Activated CD8-positive, alpha-beta memory T cell treated with anti-CD3 and anti-CD28 coated beads, Interleukin-2, amount 50 U/mL, for 1 hour (primary cell): ENCODE measurements around the gene TCF12.
"Not testable (repeated sequence)": the region's sequence is repeated elsewhere in the genome, so short reads cannot be mapped to it uniquely, and the experiment has no call there.

Experiments
- DNase-seq: peaks from one replicate; pipeline ENCODE4 v3.0.0-alpha.2; 2020; ENCODE audit errors: extremely low read depth

Gene TCF12

DNA sequence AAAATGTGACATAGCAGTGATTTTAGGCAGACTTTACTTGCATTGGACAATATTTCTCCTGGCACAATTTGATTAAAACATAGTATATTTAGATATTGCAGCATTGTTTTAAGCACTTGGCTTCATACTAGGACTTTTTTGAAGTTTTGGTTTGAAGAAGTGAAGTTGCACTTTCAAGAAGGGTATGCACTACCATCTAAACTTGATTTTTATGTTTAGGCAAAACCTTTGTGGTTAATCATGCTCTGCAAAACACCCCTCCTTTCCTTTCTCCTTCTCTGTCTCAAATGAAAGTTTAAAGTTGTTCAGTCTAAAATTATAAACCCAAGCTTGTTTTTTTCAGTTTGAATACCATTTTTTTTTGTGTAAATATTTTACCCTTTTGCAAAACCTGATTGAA is 173.8 kb downstream of the TCF12 start:
- no peak for DNase-seq

- no peak for DNase-seq
Measured at GRCh38 chr15:57094321-57095257, 176.1 kb downstream of the TCF12 start.

DNA sequence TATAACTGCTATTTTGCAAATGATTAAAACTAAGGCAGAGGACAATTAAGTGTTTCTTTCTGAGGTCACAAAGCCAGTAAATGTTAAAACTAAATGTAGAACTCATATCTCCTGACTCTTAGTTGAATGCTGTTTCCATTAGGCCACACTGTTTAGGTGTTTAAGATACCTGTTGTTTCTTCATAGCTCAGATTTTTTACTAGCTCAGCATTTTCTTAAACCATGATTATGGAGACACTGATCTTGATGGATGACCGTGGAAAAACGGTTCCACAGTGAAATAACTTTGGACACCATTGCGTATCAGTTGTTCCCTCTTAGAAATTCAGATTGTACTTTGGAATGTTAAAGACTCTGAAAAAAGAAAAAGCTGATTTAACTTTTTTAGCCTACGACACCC is 177.5 kb downstream of the TCF12 start:
- DNase-seq: no peak

- no peak for DNase-seq
Measured at GRCh38 chr15:57097246-57097645, 178.8 kb downstream of the TCF12 start.

- not testable (repeated sequence) for DNase-seq
Measured at GRCh38 chr15:57097919-57098543, 179.6 kb downstream of the TCF12 start.

DNA sequence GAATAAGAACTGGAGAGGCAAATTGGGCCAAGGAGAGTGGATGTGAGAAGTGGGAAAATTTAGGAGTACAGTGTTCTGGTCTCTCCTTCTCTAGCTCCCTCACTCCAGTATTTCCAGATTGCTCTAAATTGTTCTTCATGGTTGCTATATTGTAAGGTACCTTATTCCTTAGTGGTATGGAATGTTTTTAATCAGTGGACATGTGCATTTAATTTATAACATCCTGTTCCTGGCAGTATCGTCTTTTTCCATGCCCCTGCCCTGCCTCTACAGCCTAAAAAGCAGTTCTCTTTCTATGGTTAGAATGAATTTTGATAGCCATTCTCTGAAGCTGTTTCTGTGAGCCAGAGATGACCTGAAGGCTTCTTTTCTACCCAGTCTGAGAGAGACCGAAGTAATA is 180.5 kb downstream of the TCF12 start:
- DNase-seq: no peak

GRCh38 chr15:57100136-57100539 is 181.7 kb downstream of the TCF12 start:
- no peak for DNase-seq

DNA sequence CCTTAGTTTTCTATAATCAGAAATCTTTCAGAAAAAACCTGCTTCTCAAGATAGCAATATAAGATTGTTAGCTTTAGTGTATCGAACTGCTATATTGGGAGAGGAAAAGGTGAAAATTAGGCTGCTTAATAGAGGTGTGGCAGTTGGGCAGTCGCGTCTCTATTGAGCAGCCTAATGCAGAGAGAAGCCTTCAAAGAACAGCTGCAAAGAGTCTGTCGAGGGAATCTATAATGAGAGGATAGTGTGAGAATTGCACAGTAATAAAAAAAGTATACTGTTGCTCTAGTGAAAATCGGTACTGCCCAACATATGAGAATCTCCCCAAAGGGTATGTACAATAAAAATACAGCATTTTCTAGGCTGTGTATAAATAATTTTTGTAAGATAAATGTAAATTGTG is 184.4 kb downstream of the TCF12 start:
- no peak for DNase-seq

DNA sequence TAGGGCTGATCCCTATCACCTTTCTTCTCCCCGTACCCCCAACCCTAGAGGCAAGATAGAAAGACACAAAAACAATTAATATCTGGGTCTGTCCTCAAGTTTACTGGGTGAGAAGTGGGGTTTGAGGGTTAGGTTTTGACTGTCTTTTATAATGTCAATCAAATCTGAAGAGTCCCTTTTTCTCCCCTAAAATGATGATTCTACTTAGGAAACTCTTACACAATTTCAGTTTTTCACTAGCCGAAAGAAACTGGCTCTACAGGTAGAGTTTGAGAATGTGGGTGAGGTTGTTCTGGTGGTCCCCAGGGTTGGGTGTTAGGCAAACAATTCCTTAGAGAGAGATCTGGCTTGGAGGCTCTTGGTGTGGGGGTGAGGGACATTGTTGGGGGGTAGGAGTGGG is 189.9 kb downstream of the TCF12 start:
- DNase-seq: no peak

- DNase-seq: no peak
Measured at GRCh38 chr15:57109005-57109404, 190.6 kb downstream of the TCF12 start.

DNA sequence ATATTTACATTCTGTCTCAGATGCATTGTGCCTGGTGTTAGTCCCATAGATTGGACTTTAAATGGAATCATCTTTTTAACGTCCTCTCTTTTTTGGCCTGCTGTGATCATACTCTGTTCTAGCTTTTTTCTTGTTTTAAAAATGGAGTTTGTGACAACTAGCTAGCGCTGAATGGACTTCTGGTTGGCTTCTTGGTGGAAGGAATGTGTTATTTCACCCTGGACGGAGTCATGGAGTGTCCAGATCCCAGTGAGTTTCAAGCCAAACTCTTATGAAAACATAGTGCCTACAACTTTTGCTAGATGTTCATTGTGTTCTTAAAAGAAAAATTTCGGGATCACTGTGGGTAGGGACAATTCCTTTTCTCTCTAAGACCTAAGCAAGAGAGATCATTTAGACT is 192.6 kb downstream of the TCF12 start:
- DNase-seq: no peak

GRCh38 chr15:57112178-57112577 is 193.7 kb downstream of the TCF12 start:
- no peak for DNase-seq

DNA sequence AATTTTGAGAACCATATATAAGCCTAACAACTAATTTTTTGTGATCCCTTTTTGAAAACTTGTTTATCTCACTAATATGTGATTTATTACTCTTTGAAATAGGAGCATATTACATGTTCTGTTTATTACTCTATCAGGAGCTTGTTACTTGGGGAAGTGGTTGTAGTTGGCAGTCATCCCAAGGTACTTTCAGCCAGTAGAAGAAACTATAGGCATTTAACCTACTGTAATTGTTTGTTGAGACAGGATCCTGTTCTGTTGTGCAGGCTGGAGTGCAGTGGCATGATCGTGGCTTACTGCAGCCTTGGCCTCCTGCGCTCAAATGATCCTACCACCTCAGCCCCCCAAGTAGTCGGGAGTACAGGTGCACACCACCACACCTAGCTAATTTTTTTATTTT is 195.6 kb downstream of the TCF12 start:
- no peak for DNase-seq

DNA sequence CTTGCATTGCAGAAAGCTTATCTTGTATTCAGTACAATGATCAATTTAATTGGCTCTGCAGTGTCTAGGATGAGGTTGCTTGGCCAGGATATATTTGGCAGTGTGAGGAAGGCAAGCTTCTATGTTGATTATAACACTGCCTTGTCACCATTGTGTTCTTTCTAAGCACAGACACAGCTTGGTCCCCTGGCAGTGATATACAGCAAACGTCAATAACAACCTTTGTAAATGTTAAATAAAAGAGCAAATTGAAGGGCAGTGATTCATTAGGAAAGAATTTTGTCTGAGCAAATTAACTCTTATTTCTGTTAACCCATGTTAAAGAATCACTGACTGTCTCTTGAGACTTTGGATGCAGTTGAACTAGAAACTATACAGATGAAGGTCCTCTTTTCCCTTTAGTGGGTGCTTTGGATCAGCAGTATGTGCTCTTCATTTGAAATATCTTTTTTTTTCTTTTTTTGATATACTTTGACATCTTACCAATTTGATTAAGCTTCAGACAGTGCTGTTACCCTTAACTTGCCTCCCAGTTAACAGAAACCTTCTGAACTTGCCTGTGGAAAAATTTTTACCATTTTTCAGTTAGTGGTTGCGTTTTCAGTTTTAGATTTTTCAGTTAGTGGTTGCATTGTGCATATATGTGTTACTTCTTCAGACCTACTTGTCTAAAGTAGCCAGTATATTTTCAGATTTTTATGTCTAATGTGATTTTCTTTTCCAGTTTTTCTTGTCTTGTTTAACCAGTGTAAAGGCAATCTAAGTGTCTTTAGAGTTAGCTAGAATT is 199.8 kb downstream of the TCF12 start:
- no peak for DNase-seq

- DNase-seq: no peak
Measured at GRCh38 chr15:57122080-57122840, 203.8 kb downstream of the TCF12 start.

GRCh38 chr15:57124036-57124435 is 205.6 kb downstream of the TCF12 start:
- no peak for DNase-seq

DNA sequence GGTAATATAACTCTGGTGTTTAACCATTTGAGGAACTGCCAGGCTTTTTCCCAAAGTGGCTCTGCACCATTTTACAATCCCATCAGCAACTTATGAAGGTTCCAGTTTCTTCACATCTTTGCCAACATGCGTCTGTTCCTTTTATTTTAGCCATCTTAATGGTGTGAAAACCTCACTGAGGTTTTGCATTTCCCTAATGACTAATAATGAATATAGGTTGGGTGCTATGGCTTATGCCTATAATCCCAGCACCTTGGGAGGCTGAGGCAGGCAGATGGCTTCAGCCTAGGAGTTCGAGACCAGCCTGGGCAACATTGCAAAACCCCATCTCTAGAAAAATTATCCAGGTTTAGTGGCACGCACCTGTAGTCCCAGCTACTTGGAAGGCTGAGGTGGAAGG is 210.6 kb downstream of the TCF12 start:
- no peak for DNase-seq

DNA sequence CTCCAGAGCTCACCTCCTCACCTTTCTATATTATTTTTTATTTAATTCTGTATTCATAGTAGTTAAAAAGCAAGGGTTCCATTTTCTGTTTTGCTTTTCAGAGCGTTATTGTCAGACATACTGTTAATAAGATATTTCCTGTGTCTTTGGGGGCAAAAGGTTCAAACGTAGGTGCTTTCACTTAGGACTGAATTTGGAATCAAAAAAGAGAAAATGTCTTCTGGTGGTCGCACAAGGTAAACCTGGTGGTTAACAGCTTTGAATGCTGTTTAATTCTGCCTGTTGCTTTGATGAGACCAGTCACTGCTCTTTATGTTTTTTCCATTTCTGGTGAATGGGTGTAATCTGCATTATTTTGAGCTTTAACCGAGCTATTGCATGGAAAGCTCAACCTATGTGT is 212.5 kb downstream of the TCF12 start:
- no peak for DNase-seq

GRCh38 chr15:57133127-57133968 is 214.9 kb downstream of the TCF12 start:
- DNase-seq: no peak

GRCh38 chr15:57134071-57134605 is 215.7 kb downstream of the TCF12 start:
- DNase-seq: no peak

GRCh38 chr15:57134851-57135250 is 216.4 kb downstream of the TCF12 start:
- DNase-seq: no peak
